IPS DF 4.7 (cell line): Measurements from ENCODE around the gene LGR5.
"Not testable (repeated sequence)": the region's sequence is repeated elsewhere in the genome, so short reads cannot be mapped to it uniquely, and the experiment has no call there.

Experiments used
- DNase-seq: peaks from one replicate; pipeline ENCODE4 v3.0.0-alpha.2; 2013; ENCODE audit warnings: low spot score; ENCODE audit errors: extremely low read depth

Gene LGR5

GRCh38 chr12:71472441-71472911 lies 32.9 kb downstream of the LGR5 start:
- no peak for DNase-seq

DNA sequence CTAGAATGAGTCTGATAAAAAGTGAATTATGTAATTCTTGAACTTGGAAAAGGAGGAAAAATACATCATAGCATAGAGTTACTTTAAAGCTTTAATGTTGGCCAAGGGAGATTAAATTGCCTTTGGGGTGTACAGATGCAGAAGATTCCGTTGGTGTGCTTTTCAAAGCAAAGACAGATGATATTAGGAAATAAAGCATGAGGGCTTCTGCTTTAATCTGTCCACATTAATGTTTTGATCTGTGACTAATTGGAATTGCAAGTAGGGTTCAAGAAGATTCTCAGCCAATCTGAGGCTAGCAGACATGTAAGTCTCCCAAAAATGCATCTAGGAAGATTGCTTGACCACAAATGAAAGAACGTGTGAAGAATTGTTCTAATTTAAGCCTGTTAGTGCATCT lies 35.2 kb downstream of the LGR5 start:
- DNase-seq = no peak

- no peak for DNase-seq
Observed at GRCh38 chr12:71475280-71475679, 35.7 kb downstream of the LGR5 start.

GRCh38 chr12:71476513-71476912 lies 36.9 kb downstream of the LGR5 start:
- no peak for DNase-seq

- no peak for DNase-seq
Observed at GRCh38 chr12:71477609-71478008, 38.0 kb downstream of the LGR5 start.

DNA sequence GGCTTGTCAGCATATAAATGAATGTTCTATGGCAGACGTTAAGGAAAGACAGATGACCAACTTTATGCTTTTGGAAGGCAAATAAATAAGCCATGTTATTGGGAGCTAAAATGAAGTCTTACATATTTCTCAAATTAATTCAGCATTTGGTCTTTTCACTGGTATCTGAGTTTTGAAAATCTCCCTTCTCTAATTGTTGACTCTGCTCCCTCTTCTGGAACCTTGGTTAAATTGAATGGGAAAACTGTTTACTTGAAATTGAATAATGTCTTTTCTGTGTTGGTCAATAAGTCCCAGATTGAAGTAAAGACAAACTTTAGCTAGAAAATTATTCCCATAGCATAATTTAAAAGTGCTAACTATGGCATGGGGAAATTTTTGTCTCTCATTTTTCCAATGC lies 38.7 kb downstream of the LGR5 start:
- DNase-seq = no peak

GRCh38 chr12:71484272-71484905 lies 44.8 kb downstream of the LGR5 start:
- no peak for DNase-seq

- not testable (repeated sequence) for DNase-seq
Observed at GRCh38 chr12:71490844-71491243, 51.2 kb downstream of the LGR5 start.

DNA sequence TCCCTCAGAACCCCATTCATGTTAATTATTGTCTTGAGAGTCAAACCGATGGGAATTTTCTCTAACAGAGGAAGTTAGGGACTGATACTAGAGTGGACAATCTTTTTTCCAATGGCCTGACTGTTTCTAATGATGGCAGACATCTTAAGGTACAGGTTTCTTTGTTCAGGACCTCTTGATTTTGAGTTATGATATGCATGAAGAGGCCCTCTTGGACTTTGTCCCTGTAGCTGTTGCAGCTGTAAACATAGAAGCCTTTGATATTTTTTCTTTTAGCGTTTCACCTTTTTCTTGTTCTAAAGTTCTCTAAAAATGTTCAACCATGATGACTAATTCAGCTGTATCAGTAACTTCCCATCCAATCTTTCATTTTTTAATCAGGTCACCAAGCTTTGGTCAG lies 53.0 kb downstream of the LGR5 start:
- DNase-seq = no peak

GRCh38 chr12:71499834-71500233 lies 60.2 kb downstream of the LGR5 start:
- no peak for DNase-seq

DNA sequence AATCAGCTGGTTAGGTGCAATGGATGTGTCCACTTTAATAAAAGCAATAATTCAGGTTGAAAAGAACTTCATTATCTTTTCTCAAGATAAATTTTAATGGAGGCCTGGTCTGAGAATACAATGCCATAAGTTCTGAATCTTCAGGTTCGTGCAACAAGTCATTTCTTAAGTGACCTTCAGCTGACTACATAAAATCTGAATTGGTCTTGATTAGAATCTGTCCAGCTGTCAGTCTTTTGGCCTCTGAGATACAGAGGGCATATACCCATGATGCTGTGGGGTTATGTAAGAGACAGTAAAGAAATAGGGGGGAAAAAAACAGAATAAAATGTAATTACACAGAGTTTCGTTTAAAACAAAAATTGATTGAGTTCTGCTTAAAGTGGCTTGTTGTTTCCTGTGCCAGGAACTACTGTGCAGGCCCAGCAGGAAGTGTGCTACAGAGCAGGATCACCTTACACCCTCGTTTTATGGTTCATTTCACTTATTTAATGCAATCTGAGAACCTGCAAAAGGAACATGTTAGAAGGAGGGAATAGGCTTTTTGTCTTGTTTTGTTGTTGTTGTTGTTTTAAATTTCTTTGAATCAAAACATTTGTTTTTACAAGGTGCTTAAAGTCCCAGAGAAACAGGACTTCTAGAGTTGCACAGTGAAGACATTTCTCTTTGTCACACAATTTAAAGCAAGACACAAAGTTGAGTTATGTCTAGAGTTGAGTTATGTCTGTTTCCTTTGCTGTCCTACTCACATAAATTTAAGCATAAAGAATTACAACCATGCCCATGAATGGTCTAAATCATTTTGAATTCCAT lies 64.2 kb downstream of the LGR5 start:
- DNase-seq = no peak

GRCh38 chr12:71504476-71504875 lies 64.9 kb downstream of the LGR5 start:
- DNase-seq = no peak

DNA sequence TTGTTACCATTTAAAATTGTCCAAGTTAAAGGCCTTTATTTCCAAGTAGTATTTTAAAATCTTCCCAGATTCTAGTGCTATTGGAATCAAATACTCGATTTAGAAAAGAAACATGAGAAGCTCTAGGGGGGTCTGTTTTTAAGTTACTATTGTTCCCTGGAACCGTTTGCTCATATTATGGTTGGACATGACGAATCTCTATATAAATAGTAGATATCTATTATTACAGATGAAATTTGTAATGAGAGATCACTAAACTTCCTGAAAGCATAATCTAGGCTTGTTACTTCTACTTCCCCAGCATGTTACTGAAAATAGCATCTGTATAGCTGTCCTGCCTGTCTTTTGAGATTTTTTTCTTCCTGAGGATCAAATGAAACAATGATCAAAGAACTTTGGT lies 70.1 kb downstream of the LGR5 start:
- DNase-seq = no peak

DNA sequence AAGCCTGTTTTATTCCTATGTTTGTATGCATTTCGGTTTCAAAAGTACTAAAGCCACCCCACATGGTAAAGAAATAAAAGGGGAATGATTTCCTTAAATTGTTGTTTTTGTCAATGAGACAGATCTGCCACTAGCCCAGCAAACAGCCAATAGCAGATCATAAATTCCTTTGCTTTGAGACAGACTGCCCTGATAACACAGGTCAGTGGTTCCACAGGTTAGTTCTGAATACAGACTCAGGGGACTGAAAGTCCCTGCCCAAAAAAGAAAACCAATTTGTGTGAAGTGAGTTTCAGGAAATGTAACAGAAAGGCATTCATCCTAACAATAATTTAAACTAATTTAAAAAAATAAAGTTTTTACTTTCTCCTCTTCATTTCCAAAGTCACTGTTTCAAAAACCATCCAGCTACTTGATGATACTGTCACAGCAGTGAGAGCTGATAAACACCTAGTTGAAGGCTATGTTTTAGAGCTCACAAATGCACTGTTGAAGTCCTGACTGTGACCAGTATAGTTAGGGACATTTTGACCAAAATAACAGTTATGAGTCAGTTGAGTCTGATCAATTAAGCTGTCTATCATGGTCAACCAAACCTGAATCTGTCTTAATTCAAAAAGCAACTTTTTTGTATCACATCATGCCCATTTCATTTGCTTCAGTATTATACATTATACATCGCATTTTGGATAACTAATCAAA lies 77.7 kb downstream of the LGR5 start:
- DNase-seq = no peak

DNA sequence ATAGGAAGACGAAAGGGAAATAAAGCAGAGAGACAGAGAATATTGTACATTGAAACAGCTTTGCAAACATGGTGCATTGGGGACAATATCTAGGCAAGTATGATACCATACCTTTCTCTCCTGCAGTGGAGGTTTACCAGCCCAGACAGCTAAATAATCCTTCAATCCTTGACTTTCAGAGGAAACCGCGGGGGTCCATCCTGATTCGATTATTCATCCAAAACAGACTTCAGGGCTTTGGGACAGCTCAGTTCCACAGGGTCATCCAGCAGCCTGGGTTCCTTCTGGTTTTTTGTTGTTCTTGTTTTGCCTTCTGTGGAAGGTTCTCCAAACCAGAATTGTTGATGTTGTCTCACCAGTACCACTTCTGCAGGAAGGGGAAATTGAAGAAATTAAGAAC lies 81.5 kb downstream of the LGR5 start:
- DNase-seq = no peak

DNA sequence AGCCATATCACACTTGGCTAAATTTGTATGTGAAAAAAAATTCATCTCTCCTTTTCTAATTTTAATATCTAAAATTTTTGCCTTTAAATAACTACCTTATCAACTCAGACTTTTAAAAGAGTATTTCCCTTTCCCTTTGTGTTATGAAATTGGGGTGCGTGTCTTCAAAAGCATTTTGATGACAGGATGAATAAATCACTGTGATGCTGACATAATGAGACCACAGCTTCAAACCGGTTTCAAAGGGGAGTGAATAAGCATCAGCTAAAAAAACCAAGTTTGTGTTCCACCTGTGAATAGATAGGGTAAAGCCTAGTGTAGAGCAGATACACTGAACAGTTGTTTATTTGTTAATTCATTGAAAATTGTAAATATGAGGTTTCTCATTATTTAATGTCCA lies 85.0 kb downstream of the LGR5 start:
- DNase-seq = no peak

GRCh38 chr12:71533703-71534102 lies 94.1 kb downstream of the LGR5 start:
- DNase-seq = no peak

GRCh38 chr12:71536279-71536938 lies 96.8 kb downstream of the LGR5 start:
- no peak for DNase-seq

GRCh38 chr12:71536939-71537622 lies 97.5 kb downstream of the LGR5 start:
- no peak for DNase-seq

GRCh38 chr12:71538807-71539206 lies 99.2 kb downstream of the LGR5 start:
- DNase-seq = no peak

- no peak for DNase-seq
Observed at GRCh38 chr12:71541583-71541982, 102.0 kb downstream of the LGR5 start.
